K562 (cell line): ENCODE measurements around the gene MCC. TPM values are rescaled to one million over a fixed set of nuclear protein-coding genes. Genes with fewer than 3 reads are reported as not detected.

Experiments used
- ATAC-seq: fragments of 200-7000 bp; cut with Tn5 transposase; 3 replicates; pipeline ENCODE4 v1.9.1; 2020; ENCODE audit warnings: moderate library complexity
- BruUV-seq: library from RNA; stranded (reverse); fragments of 400-500 nt; replicated peaks from 2 replicates; lab custom pipeline; 2021; lab: Mats Ljungman, UMichigan
- CTCF ChIA-PET: fragments of 300-600 bp; formaldehyde crosslinking; extraction: SDS; loops from one replicate; lab custom pipeline; 2021; ENCODE audit warnings: low intra/inter-chr PET ratio; lab: Yijun Ruan, JAX
- POLR2A ChIA-PET: fragments of 300-600, 350-650 bp; sonication (Branson Sonifier 250); formaldehyde crosslinking; extraction: SDS; loops from one replicate; lab custom pipeline; 2021; ENCODE audit warnings: antibody characterized with exemption, inconsistent platforms; lab: Yijun Ruan, JAX
- DNase-seq, 4 experiments: peaks; one replicate each; pipeline versions ENCODE4 v3.0.0 to v3.0.0-alpha.2; 2011 to 2018; ENCODE audit warnings: low spot score in 3 of 4, mixed read lengths in 3 of 4; ENCODE audit errors: extremely low read depth in 1 of 4
- FAIRE-seq: peaks from 2 replicates; lab custom pipeline; 2011; peaks lifted over from hg19 to GRCh38; lab: Jason Lieb, UNC
- H2AFZ ChIP-seq: 2 replicates; pipeline ENCODE4 v1.6.0; 2011; ENCODE audit warnings: low read depth, low read length, control low read depth, inconsistent platforms
- H3K27ac ChIP-seq: fragments of 200-600 bp; 3 replicates; pipeline ENCODE4 v1.8.0; 2011; ENCODE audit warnings: low read depth, mild to moderate bottlenecking, control low read depth, inconsistent platforms, low read length, moderate library complexity, mixed read lengths; ENCODE audit errors: extremely low read depth
- H3K27me3 ChIP-seq, 2 experiments: fragments of 300-600 bp in 1 of 2; 2 replicates in 1 of 2; 3 replicates in 1 of 2; pipeline versions ENCODE4 v1.6.0 to v1.8.0; 2011; ENCODE audit warnings: inconsistent platforms in 2 of 2, low read length in 2 of 2, mild to moderate bottlenecking in 1 of 2, mixed read lengths in 1 of 2, moderate library complexity in 1 of 2; ENCODE audit not compliant: control insufficient read depth in 2 of 2, insufficient read depth in 2 of 2
- H3K36me3 ChIP-seq: fragments of 300-600 bp; 3 replicates; pipeline ENCODE4 v1.8.0; 2011; ENCODE audit warnings: mild to moderate bottlenecking, low read length, inconsistent platforms; ENCODE audit not compliant: control insufficient read depth, insufficient read depth
- H3K4me1 ChIP-seq, 2 experiments: fragments of 200-600 bp in 1 of 2; replicated peaks in 1 of 2; 2 replicates in 1 of 2; 3 replicates in 1 of 2; pipeline versions ENCODE4 v1.5.1 to v1.8.0; 2011; ENCODE audit warnings: inconsistent platforms in 2 of 2, low read length in 2 of 2, mild to moderate bottlenecking in 1 of 2, mixed read lengths in 1 of 2, moderate library complexity in 1 of 2; ENCODE audit not compliant: control insufficient read depth in 2 of 2, insufficient read depth in 2 of 2
- H3K4me2 ChIP-seq: 2 replicates; pipeline ENCODE4 v1.6.1; 2011; ENCODE audit warnings: low read length, control low read depth, inconsistent platforms, mixed read lengths; ENCODE audit not compliant: insufficient read depth
- H3K4me3 ChIP-seq: fragments of 200-600 bp; sonication (generic), shearing (Covaris generic); 2 replicates; pipeline ENCODE4 v1.5.1; 2016; ENCODE audit warnings: control low read depth, inconsistent platforms
- H3K79me2 ChIP-seq: fragments of 200-600 bp; 3 replicates; pipeline ENCODE4 v1.8.0; 2011; ENCODE audit warnings: low read length, inconsistent platforms; ENCODE audit not compliant: control insufficient read depth, insufficient read depth
- H3K9ac ChIP-seq, 2 experiments: 2 replicates each; pipeline versions ENCODE4 v1.6.0 to v1.6.1; 2011; ENCODE audit warnings: low read depth in 2 of 2, low read length in 2 of 2, control low read depth in 1 of 2, inconsistent platforms in 1 of 2, mild to moderate bottlenecking in 1 of 2, mixed read lengths in 1 of 2; ENCODE audit not compliant: insufficient read depth in 1 of 2
- H3K9me1 ChIP-seq: one replicate; pipeline ENCODE4 v1.6.0; 2011; ENCODE audit warnings: inconsistent platforms, mild to moderate bottlenecking, low read length, moderate library complexity; ENCODE audit not compliant: control insufficient read depth, insufficient read depth
- H3K9me3 ChIP-seq: replicated peaks from 2 replicates; pipeline ENCODE4 v1.5.1; 2011; ENCODE audit warnings: low read depth, low read length, inconsistent platforms; ENCODE audit not compliant: control insufficient read depth, insufficient read depth
- H4K20me1 ChIP-seq: replicated peaks from 2 replicates; pipeline ENCODE4 v1.6.1; 2011; ENCODE audit warnings: low read length, inconsistent platforms, mixed read lengths; ENCODE audit not compliant: control insufficient read depth, insufficient read depth
- CHCHD3 ChIP-seq: fragments of 250-450 bp; sonication (Bioruptor Pico); IDR thresholded peaks from 2 replicates; pipeline ENCODE4 v2.1.2; 2022; ENCODE audit warnings: mild to moderate bottlenecking
- EGR1 ChIP-seq: fragments of 450-650 bp; conservative IDR thresholded peaks from 2 replicates; pipeline ENCODE4 v1.6.1; 2017; ENCODE audit warnings: mild to moderate bottlenecking
- RBM17 ChIP-seq: fragments of 200-400 bp; formaldehyde crosslinking; IDR thresholded peaks from 2 replicates; pipeline ENCODE4 v1.6.1; 2017; ENCODE audit warnings: low read depth, mild to moderate bottlenecking, low read length, borderline replicate concordance
- SPI1 ChIP-seq: IDR thresholded peaks from 2 replicates; pipeline ENCODE4 v1.6.1; 2011; ENCODE audit warnings: low read depth, low read length, control low read depth, borderline replicate concordance
- SRSF9 ChIP-seq: fragments of 200-400 bp; formaldehyde crosslinking; IDR thresholded peaks from 2 replicates; pipeline ENCODE4 v1.6.1; 2017; ENCODE audit warnings: low read depth, low read length, borderline replicate concordance
- STAT6 ChIP-seq: sonication (generic); formaldehyde crosslinking; IDR thresholded peaks from 2 replicates; pipeline ENCODE4 v1.8.1; 2023; ENCODE audit warnings: mild to moderate bottlenecking, missing genetic modification reagents
- TAF1 ChIP-seq: IDR thresholded peaks from 2 replicates; pipeline ENCODE4 v1.6.1; 2011; ENCODE audit warnings: mild to moderate bottlenecking, low read length, moderate library complexity; ENCODE audit not compliant: insufficient read depth, control insufficient read depth, severe bottlenecking; ENCODE audit errors: extremely low read depth
- TOE1 ChIP-seq, 2 experiments: fragments of 450-650 bp in 1 of 2; sonication (generic) in 1 of 2; formaldehyde crosslinking in 1 of 2; IDR thresholded peaks; 2 replicates each; pipeline versions ENCODE4 v1.7.1 to v1.8.0; 2016 to 2022; ENCODE audit warnings: borderline replicate concordance in 2 of 2, mild to moderate bottlenecking in 2 of 2, antibody characterized with exemption in 1 of 2, inconsistent platforms in 1 of 2, low read depth in 1 of 2, missing genetic modification reagents in 1 of 2, moderate library complexity in 1 of 2
- UBTF ChIP-seq, 2 experiments: IDR thresholded peaks; 2 replicates each; pipeline ENCODE4 v1.6.1; 2012; ENCODE audit warnings: improper control_type of control experiment in 2 of 2, low read depth in 2 of 2, low read length in 2 of 2, borderline replicate concordance in 1 of 2
- ZC3H8 ChIP-seq: fragments of 450-650 bp; IDR thresholded peaks from 2 replicates; pipeline ENCODE4 v1.6.1; 2017
- WGBS: fragments of 100-300 bp; shearing (Covaris generic); methylation state at CpG from one replicate; pipeline ENCODE4 v1.1.6; 2016; ENCODE audit warnings: low coverage, mixed read lengths; ENCODE audit not compliant: insufficient coverage; ENCODE audit errors: missing lambda C conversion rate; 5-methylcytosine and 5-hydroxymethylcytosine counted together
- in situ Hi-C: fragments of 300-500 bp; cut with MboI; formaldehyde crosslinking; loops from 4 replicates; pipeline ENCODE4 v1.15.0; 2018; ENCODE audit warnings: inconsistent platforms, mixed read lengths
- intact Hi-C: fragments of 100-400 bp; cut with micrococcal nuclease; formaldehyde crosslinking; loops from 2 replicates; pipeline ENCODE4 v1.14.2; 2022
- polyA plus RNA-seq, 8 experiments: library from polyadenylated mRNA; depleted of rRNA in 4 of 8; stranded (reverse) in 5 of 8; unstranded in 3 of 8; fragments of >200 nt; fragmentation: Nextera tagmentation in 2 of 8; fragmentation: Illumina TruSeq in 1 of 8; extraction: Ambion mirVana in 2 of 8; extraction: Trizol in 1 of 8; gene quantifications; 2 replicates each; pipeline versions ENCODE4 v1.2.1 to v1.2.3, GENCODE V29; 2011 to 2014; ENCODE audit warnings: inconsistent platforms in 1 of 8, missing spikeins in 1 of 8
- total RNA-seq, 7 experiments: library from RNA; depleted of rRNA in 6 of 7; stranded (reverse); fragments of >200 nt in 6 of 7; fragmentation: Illumina TruSeq in 2 of 7; extraction: Trizol in 2 of 7; gene quantifications; 2 replicates each; pipeline versions ENCODE4 v1.2.1 to v1.2.3, GENCODE V29; 2011 to 2021; ENCODE audit warnings: low replicate concordance in 1 of 7

MCC gene
- total and polyA plus RNA-seq, 9 of the 15 experiments (the other 6 are each of a cell fraction or from before 2014, with no cell fraction given), result 0.04 to 0.24 (median 0.06) TPM; not detected in 1

- CTCF ChIA-PET, result no interaction called here
- H2AFZ ChIP-seq, result no peak overlapping the region
Measured at GRCh38 chr5:113056988-113057387, 431.3 kb downstream of the MCC start.

More at GRCh38 chr5:113056988-113057387, 431.3 kb downstream of the MCC start:
- WGBS, result 10% methylated on average over 5 of the region's 5 CpGs
- TF ChIP-seq CHCHD3 (CRISPR knock-in tag) (no peak), EGR1 (peak; percentile 53; the same call in 1 of the 2 replicates), SPI1 (0 out of 2 replicates have a peak, but pooled peaks have one; percentile 42), STAT6 (CRISPR knock-in tag) (no peak), TAF1 (no peak), UBTF (IDR thresholded peaks at IDR 0.05; ENCODE audit: borderline replicate concordance in 1 of 2, low read depth in 2 of 2, low read length in 2 of 2) (no peak), TOE1 (IDR thresholded peaks at IDR 0.05; ENCODE audit: borderline replicate concordance) (no peak), TOE1 (CRISPR knock-in tag; IDR thresholded peaks at IDR 0.05; ENCODE audit: borderline replicate concordance, low read depth) (no peak), RBM17 (no peak), SRSF9 (no peak), ZC3H8 (no peak)
- no peaks in the 10 kb centered on the region for H3K36me3 ChIP-seq
- no peak overlapping the region for H3K4me3 ChIP-seq
- H3K9me3 ChIP-seq, result no peaks in the 10 kb centered on the region
- H3K4me1 ChIP-seq, result peaks cover 4 to 8% of the 10 kb centered on the region in 2 experiments; a peak in 3 of 5 replicates
- FAIRE-seq (no peak), ATAC-seq (no peak), DNase-seq (no peak)
- POLR2A ChIA-PET, result interaction anchor here (0.7 kb wide), 1 partner anchor 206 kb away, joined by 3 read pairs; no protein-coding TSS in a partner anchor
- no peak overlapping the region for H3K9ac ChIP-seq
- intact Hi-C loops, result no loop called here
- H4K20me1 ChIP-seq, result no peaks in the 10 kb centered on the region
- no peak overlapping the region for H3K4me2 ChIP-seq
- in situ Hi-C loops, result no loop called here
- H3K27me3 ChIP-seq, result peaks cover 5 to 17% of the 10 kb centered on the region in 2 experiments; a peak in 4 of 5 replicates
- no TSS peak for BruUV-seq
- no peaks in the 10 kb centered on the region for H3K79me2 ChIP-seq
- H3K9me1 ChIP-seq, result no peaks in the 10 kb centered on the region
- no peak overlapping the region for H3K27ac ChIP-seq
